Smooth muscle cell (in vitro differentiated cells): ENCODE data around the gene SETD3. TPM values are rescaled to one million over a fixed set of nuclear protein-coding genes. Genes with fewer than 3 reads are reported as not detected.

Source experiments
- DNase-seq: peaks from one replicate; lab custom pipeline; 2025; ENCODE audit not compliant: unreplicated experiment; lab: John Stamatoyannopoulos, UW
- H2AFZ ChIP-seq: fragments of 200-600 bp; sonication (generic); 2 replicates; pipeline ENCODE4 v1.6.0; 2016; ENCODE audit warnings: antibody characterized with exemption, low read depth, mild to moderate bottlenecking
- H3F3A ChIP-seq: fragments of 200-600 bp; sonication (generic); 2 replicates; pipeline ENCODE4 v1.6.0; 2017; ENCODE audit warnings: antibody characterized with exemption, low read depth
- H3K27ac ChIP-seq: fragments of 200-600 bp; sonication (generic); 2 replicates; pipeline ENCODE4 v1.5.1; 2016; ENCODE audit warnings: low read depth, mild to moderate bottlenecking
- H3K27me3 ChIP-seq: fragments of 200-600 bp; sonication (generic); 2 replicates; pipeline ENCODE4 v1.6.1; 2016; ENCODE audit warnings: low read depth, mild to moderate bottlenecking
- H3K36me3 ChIP-seq: fragments of 200-600 bp; sonication (generic); 2 replicates; pipeline ENCODE4 v1.5.1; 2016; ENCODE audit warnings: low read depth
- H3K4me1 ChIP-seq: fragments of 200-600 bp; sonication (generic); 2 replicates; pipeline ENCODE4 v1.5.1; 2016; ENCODE audit warnings: low read depth
- H3K4me2 ChIP-seq: fragments of 200-600 bp; sonication (generic); 2 replicates; pipeline ENCODE4 v1.6.0; 2016; ENCODE audit warnings: mild to moderate bottlenecking
- H3K4me3 ChIP-seq: fragments of 200-600 bp; sonication (generic); 2 replicates; pipeline ENCODE4 v1.5.1; 2016; ENCODE audit warnings: mild to moderate bottlenecking
- H3K79me2 ChIP-seq: fragments of 200-600 bp; sonication (generic); 2 replicates; pipeline ENCODE4 v1.6.0; 2016; ENCODE audit warnings: low read depth, mild to moderate bottlenecking
- H3K9ac ChIP-seq: fragments of 200-600 bp; sonication (generic); 2 replicates; pipeline ENCODE4 v1.6.0; 2016; ENCODE audit warnings: low read depth
- H3K9me3 ChIP-seq: fragments of 200-600 bp; sonication (generic); replicated peaks from 2 replicates; pipeline ENCODE4 v1.5.1; 2016; ENCODE audit warnings: low read depth
- H4K20me1 ChIP-seq: fragments of 200-600 bp; sonication (generic); 2 replicates; pipeline ENCODE4 v1.6.0; 2016; ENCODE audit warnings: low read depth
- CTCF ChIP-seq: fragments of 200-600 bp; sonication (generic); IDR thresholded peaks from 2 replicates; pipeline ENCODE4 v1.5.1; 2017; ENCODE audit warnings: borderline replicate concordance, mild to moderate bottlenecking, antibody characterized with exemption; ENCODE audit not compliant: insufficient read depth, poor library complexity, severe bottlenecking
- WGBS: methylation state at CpG from one replicate; pipeline ENCODE4 v1.1.7; 2016; ENCODE audit warnings: low lambda C conversion rate; 5-methylcytosine and 5-hydroxymethylcytosine counted together
- polyA plus RNA-seq: library from polyadenylated mRNA; unstranded; fragments of >200 nt; fragmentation: Nextera tagmentation; extraction: Ambion mirVana; gene quantifications from 2 replicates; pipeline ENCODE4 v1.2.1, GENCODE V29; 2016
- total RNA-seq: library from RNA; depleted of rRNA; stranded (reverse); fragments of >200 nt; gene quantifications from 2 replicates; pipeline ENCODE4 v1.2.3, GENCODE V29; 2014

SETD3 gene
- total and polyA plus RNA-seq, 2 experiments from 2014 or later = 49.2 to 74.9 TPM

DNA sequence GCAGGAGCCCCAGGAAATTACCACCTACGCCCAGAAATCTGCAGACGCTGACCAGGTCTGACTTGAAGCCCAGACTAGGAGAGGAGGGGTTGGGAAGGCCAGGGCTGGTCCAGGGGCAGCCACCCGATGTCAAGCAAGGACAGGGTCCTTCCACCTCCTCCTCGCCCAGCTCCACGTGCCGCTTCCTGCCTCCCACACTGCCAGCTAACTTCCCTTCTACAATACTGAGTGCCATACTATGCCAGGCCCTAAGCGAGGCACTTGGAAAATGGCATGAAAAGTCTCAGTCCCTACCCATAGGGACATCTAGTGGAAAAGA is 71.7 kb downstream of the SETD3 start:
- Histone ChIP-seq H3K4me3 (no peak overlapping the region), H3K4me2 (no peak overlapping the region), H4K20me1 (no peaks in the 10 kb centered on the region), H3K79me2 (peaks cover 13% of the 10 kb centered on the region), H3K27me3 (no peaks in the 10 kb centered on the region), H3K4me1 (peaks cover 25% of the 10 kb centered on the region), H3K36me3 (peaks cover 10% of the 10 kb centered on the region), H3F3A (peaks cover 14% of the 10 kb centered on the region), H3K27ac (no peak overlapping the region), H3K9me3 (no peaks in the 10 kb centered on the region), H3K9ac (no peak overlapping the region), H2AFZ (no peak overlapping the region)
- no peak for DNase-seq
- TF ChIP-seq CTCF = no peak
- 90% methylated on average over 7 of the region's 7 CpGs for WGBS

DNA sequence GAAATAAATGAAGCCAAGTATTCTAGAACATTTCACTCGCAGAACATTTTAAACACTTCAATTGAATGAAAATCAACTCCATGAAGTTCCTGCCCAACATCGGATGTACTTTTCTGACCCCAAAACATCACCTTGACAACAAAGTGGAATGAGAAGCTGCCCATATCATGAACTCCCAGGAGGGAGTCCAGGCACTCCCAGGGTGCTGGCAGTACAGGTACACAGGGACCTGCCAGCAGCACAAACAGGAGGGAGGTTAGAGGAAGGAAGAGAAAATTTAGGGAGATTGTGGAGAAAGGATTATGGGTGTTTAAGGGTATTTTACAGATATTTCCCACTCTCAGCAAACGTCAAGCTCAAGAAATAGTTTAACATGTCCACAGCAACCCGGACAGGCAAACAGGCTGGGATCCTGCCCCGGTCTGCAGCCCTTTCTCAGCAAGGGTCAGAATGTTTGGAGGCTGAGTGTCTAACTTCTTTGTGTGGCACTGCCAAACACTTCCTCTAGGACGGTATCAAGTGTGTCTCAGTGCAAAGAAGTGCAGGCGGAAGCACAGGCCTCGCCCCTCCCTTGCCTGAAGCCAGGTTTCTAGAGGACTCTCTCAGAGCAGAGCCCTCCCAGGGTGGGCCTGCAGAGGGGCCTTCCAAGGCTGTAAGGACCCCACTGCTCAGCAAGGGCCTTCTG is 72.2 kb downstream of the SETD3 start:
- H3F3A ChIP-seq = peaks cover 14% of the 10 kb centered on the region

DNA sequence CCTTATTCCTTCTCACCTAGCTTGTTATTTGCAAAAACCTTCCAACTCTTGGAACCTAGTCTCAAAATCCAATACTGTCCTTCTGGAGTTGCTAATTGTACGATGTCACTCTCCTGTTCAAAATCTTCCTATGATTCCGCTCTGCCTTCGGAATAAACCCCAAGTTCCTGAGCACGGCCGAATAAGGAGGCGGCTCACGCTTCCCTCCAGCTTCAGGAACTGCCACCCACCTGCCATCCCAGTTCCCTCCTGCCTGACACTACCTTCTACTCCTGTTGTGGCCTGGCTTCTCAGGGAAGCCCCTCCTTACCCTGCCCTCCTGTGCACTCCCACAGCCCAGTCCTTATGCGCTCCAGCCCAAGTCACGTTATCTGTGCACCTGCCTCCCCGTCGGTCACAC is 73.2 kb downstream of the SETD3 start:
- peaks cover 12% of the 10 kb centered on the region for H3K4me1 ChIP-seq
- 96% methylated on average over 11 of the region's 11 CpGs for WGBS
- no peak overlapping the region for H3K4me2 ChIP-seq
- no peak overlapping the region for H2AFZ ChIP-seq
- H3K9ac ChIP-seq = no peak overlapping the region
- no peak for TF ChIP-seq CTCF
- H3K9me3 ChIP-seq = no peaks in the 10 kb centered on the region
- peaks cover 6% of the 10 kb centered on the region for H3F3A ChIP-seq
- DNase-seq = no peak
- H4K20me1 ChIP-seq = no peaks in the 10 kb centered on the region
- H3K79me2 ChIP-seq = peaks cover 13% of the 10 kb centered on the region
- H3K27ac ChIP-seq = no peak overlapping the region
- H3K4me3 ChIP-seq = no peak overlapping the region
- no peaks in the 10 kb centered on the region for H3K27me3 ChIP-seq
- peaks cover 10% of the 10 kb centered on the region for H3K36me3 ChIP-seq

More for the DNA sequence above, 72.2 kb downstream of the SETD3 start:
- Histone ChIP-seq H3K27ac (no peak overlapping the region), H3K36me3 (peaks cover 10% of the 10 kb centered on the region), H3K4me2 (no peak overlapping the region), H4K20me1 (no peaks in the 10 kb centered on the region), H3K4me3 (no peak overlapping the region), H3K79me2 (peaks cover 13% of the 10 kb centered on the region), H3K27me3 (no peaks in the 10 kb centered on the region), H3K9me3 (no peaks in the 10 kb centered on the region), H2AFZ (no peak overlapping the region), H3K4me1 (peaks cover 20% of the 10 kb centered on the region), H3K9ac (no peak overlapping the region)
- no peak for TF ChIP-seq CTCF
- no peak for DNase-seq
- 93% methylated on average over 8 of the region's 8 CpGs for WGBS

GRCh38 chr14:99402950-99403349 is 77.7 kb downstream of the SETD3 start:
- H3F3A ChIP-seq = peaks cover 11% of the 10 kb centered on the region
- H3K4me1 ChIP-seq = no peaks in the 10 kb centered on the region
- H3K27ac ChIP-seq = no peak overlapping the region
- no peaks in the 10 kb centered on the region for H3K79me2 ChIP-seq
- H3K4me2 ChIP-seq = no peak overlapping the region
- H2AFZ ChIP-seq = no peak overlapping the region
- H3K9me3 ChIP-seq = no peaks in the 10 kb centered on the region
- WGBS = 90% methylated on average over 10 of the region's 10 CpGs
- no peaks in the 10 kb centered on the region for H3K27me3 ChIP-seq
- H3K36me3 ChIP-seq = peaks cover 20% of the 10 kb centered on the region
- no peak for DNase-seq
- TF ChIP-seq CTCF = no peak
- no peak overlapping the region for H3K4me3 ChIP-seq
- H4K20me1 ChIP-seq = no peaks in the 10 kb centered on the region
- H3K9ac ChIP-seq = no peak overlapping the region
